GM18505 (cell line): Measurements from ENCODE around the gene REC8.

Experiments used
- ATAC-seq: cut with Tn5 transposase; IDR thresholded peaks from one replicate; pipeline ENCODE4 v1.9.1; 2021; ENCODE audit not compliant: unreplicated experiment
- POLR2A ChIP-seq: IDR thresholded peaks from 4 replicates; pipeline ENCODE4 v1.6.1; 2011; ENCODE audit warnings: borderline replicate concordance; ENCODE audit not compliant: insufficient read depth, insufficient read length; ENCODE audit errors: extremely low read depth

The REC8 gene

DNA sequence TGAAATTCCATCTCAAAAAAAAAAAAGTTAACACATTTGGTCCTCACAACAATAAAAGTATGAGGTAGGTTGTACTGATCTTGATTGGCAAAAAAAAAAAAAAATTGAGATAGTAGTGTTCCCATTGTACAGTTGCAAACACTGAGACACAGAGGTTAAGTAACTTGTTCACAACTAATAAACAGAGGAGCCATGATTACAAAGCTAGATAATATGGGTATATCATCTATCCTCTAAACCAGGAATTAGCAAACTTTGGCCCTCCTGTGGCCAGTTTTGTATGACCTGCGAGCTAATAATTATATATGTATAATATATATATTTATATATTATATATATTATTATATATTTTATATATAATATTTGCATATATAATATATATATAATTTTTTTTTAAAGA is 38.1 kb upstream of the REC8 start:
- no peak for ATAC-seq
- TF ChIP-seq POLR2A, result no peak

DNA sequence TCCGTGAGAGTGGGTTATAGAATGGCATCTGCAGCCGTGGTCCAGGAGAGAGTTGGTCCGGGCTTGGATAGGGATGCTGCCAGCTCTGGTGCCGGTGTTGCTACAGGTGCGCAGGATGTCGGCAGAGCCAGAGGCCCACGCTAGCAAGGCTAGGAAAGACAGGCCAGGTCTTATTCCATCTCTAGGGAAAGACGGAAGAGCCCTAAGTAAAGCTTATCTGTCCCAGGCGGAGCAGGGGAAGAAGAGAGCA is 36.4 kb upstream of the REC8 start:
- no peak for TF ChIP-seq POLR2A
- no peak for ATAC-seq

DNA sequence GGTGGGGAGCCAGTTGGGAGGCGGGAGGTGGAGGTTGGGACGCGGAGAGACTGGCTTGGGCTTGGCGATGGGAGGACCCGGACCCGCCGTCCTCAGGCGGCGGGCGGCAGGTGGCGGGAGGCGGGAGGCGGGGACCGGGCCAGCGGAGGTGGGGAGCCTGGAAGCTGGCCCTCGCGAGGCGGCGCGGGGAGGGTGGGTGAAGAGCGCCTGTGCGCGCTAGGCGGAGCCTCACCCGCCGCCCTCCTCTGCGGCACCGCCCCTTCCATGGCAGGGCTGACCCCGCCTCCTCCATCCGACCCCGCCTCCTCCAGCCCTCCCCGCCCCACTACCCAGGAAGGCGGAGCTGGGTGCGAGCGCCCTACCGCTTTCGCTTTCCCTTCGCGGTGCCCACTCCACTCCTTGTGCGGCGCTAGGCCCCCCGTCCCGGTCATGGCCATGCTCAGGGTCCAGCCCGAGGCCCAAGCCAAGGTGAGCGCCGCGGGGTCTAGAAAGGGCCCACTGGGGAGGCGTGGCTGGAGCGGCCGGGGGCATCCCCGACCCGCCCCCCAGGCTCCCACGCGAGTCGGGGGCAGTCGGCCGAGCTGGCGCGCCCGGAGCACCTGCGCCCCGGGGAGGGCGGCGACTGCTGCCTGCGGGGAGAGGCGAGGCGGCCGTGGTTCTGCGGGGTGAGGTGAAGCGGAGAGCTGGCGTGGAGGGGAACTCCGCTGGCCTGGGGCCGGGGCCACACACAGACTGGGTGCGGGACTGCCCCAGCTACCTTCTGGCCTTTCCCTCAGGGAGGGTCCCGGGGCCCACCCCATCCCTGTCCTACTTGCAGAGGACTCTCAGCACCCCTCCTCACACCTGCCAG is 35.8 kb upstream of the REC8 start, which contains the start of gene PSME1:
TSS of gene PSME1 (plus strand) at position 361 of the 850 bp plus-strand sequence. CDS start at position 430, 69 bp downstream.
- TF ChIP-seq POLR2A, result peak; percentile 62
- peak; percentile 85 for ATAC-seq

DNA sequence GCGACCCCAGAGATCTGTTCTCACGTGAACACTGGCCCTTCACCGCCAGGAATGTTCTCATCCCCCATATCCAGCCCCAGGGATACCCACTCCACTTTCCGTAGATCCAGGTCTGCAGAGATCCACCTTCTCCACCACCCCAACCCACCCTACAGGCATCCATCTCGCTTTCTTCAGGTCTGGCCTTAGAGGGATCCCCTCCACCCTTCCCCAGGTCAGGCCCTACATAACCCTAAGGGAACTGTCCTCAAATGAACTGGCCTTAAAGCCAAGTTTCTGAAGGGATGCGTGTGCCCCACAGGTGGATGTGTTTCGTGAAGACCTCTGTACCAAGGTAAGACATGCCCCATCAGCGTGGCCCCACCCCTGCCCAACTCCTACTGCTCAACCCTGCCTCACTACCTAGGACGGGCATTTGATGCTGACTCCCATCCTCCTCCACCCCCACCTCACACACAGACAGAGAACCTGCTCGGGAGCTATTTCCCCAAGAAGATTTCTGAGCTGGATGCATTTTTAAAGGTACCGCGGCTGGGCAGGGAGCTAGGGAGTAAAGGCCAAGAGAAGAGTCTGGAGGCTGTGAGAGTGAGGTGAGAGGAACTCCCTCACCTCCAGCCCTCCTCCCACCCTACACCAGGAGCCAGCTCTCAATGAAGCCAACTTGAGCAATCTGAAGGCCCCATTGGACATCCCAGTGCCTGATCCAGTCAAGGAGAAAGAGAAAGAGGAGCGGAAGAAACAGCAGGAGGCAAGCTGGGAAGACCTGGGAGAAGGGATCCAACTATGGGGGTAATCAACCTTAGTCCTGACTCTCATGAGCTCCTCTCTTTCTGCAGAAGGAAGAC is 35.0 kb upstream of the REC8 start:
- no peak for TF ChIP-seq POLR2A
- ATAC-seq, result no peak

- no peak for TF ChIP-seq POLR2A
- ATAC-seq, result no peak
Observed at GRCh38 chr14:24137529-24138395, 34.1 kb upstream of the REC8 start.

- TF ChIP-seq POLR2A, result no peak
- ATAC-seq, result no peak
Observed at GRCh38 chr14:24138396-24139271, 33.2 kb upstream of the REC8 start.

DNA sequence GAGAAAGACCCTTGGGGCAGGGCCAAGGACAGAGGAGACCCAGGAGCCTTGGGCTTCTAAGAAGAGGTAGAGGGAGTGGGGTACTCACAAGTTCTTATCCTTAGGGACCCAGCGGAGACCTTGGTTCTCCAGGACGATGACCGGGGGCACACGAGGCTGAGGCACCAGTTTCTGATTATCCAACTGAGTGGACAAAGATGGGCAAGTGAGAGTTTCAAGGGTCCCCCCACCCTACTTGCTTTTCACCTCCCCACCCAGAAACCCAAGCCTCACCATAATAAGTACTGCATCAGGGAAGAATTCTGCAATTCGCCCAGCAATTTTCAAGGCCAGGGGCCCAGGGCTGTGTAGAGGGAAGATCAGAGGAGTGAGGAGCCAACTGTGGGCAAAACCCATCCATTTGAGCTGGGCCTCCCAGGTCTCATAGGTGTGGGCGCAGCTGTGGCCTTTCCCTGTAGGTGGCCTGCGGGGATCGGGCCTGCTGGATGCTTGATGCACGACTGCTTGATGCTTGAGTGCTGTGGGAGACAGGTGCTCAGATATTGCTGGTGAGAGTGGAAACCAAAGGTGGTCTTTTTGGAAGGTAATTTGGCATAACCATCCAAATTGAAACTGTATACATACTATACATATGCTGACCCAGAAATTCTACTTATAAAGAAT is 32.5 kb upstream of the REC8 start:
- ATAC-seq, result no peak
- no peak for TF ChIP-seq POLR2A

GRCh38 chr14:24141097-24141880 is 30.6 kb upstream of the REC8 start, which contains the start of gene EMC9:
Gene EMC9, minus strand, starts transcription at chr14:24141591. Its CDS starts 287 bp downstream, at chr14:24141304.
- peak; percentile 83 for ATAC-seq
- peak; percentile 97 for TF ChIP-seq POLR2A

- ATAC-seq, result no peak
- no peak for TF ChIP-seq POLR2A
Observed at GRCh38 chr14:24143511-24143910, 28.4 kb upstream of the REC8 start.

DNA sequence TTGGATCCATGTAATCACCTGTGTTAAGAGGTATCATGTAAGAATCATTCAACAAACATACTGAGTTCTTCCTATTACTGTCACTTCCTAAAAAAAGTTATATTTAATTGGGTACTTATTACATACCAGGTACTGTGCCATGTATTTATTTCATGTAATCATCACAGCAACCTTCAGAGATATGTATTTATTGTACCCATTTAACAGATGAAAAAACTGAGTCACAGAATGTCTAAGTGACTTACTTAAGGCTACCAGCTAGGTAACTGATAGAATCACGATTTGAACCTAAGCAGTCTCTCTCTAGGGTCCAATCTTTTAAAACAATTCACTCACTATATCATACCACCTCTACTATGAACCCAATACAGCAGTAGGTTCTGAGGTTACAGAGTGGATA is 27.4 kb upstream of the REC8 start:
- ATAC-seq, result no peak
- TF ChIP-seq POLR2A, result no peak

- no peak for TF ChIP-seq POLR2A
- ATAC-seq, result no peak
Observed at GRCh38 chr14:24145219-24145618, 26.7 kb upstream of the REC8 start.
